H1 (cell line): Measurements from ENCODE around the gene NT5C1B. TPM values are rescaled to one million over a fixed set of nuclear protein-coding genes. Genes with fewer than 3 reads are reported as not detected.

Experiments used
- CTCF ChIA-PET: fragments of 300-600 bp; sonication (Branson Sonifier 250); formaldehyde crosslinking; loops from one replicate; lab custom pipeline; 2021; ENCODE audit not compliant: partially characterized antibody; lab: Charles Lee
- POLR2A ChIA-PET: fragments of 300-600 bp; sonication (Branson Sonifier 250); formaldehyde crosslinking; loops from one replicate; lab custom pipeline; 2021; ENCODE audit warnings: inconsistent platforms; ENCODE audit not compliant: partially characterized antibody; lab: Charles Lee
- DNase-seq, 2 experiments: peaks; one replicate each; pipeline versions ENCODE4 v3.0.0 to v3.0.0-alpha.2; 2010 to 2022; ENCODE audit warnings: low spot score in 2 of 2, low read depth in 1 of 2, mixed read lengths in 1 of 2
- FAIRE-seq: peaks from 2 replicates; lab custom pipeline; 2011; peaks lifted over from hg19 to GRCh38; lab: Jason Lieb, UNC
- H2AFZ ChIP-seq: 2 replicates; pipeline ENCODE4 v1.8.1; 2012; ENCODE audit warnings: low read length, inconsistent platforms
- H2AK5ac ChIP-seq: 2 replicates; pipeline ENCODE4 v1.6.1; 2013; ENCODE audit warnings: low read depth, low read length
- H2BK120ac ChIP-seq: replicated peaks from 2 replicates; pipeline ENCODE3; 2013; ENCODE audit warnings: low read depth, low read length, inconsistent platforms
- H2BK12ac ChIP-seq: 2 replicates; pipeline ENCODE4 v1.6.1; 2013; ENCODE audit warnings: low read depth, low read length
- H2BK15ac ChIP-seq: 2 replicates; pipeline ENCODE4 v1.6.1; 2013; ENCODE audit warnings: low read length
- H2BK20ac ChIP-seq: 2 replicates; pipeline ENCODE4 v1.6.1; 2013; ENCODE audit warnings: low read length
- H2BK5ac ChIP-seq: 2 replicates; pipeline ENCODE4 v1.6.1; 2013; ENCODE audit warnings: low read depth, low read length
- H3K14ac ChIP-seq: 2 replicates; pipeline ENCODE4 v1.6.1; 2013; ENCODE audit warnings: inconsistent platforms; ENCODE audit not compliant: insufficient read length
- H3K18ac ChIP-seq: 2 replicates; pipeline ENCODE4 v1.6.1; 2013; ENCODE audit warnings: low read length; ENCODE audit errors: extremely low read depth
- H3K23ac ChIP-seq: 2 replicates; pipeline ENCODE4 v1.6.1; 2013; ENCODE audit warnings: inconsistent platforms; ENCODE audit not compliant: insufficient read length
- H3K23me2 ChIP-seq: 2 replicates; pipeline ENCODE4 v1.6.1; 2013; ENCODE audit warnings: low read depth, low read length
- H3K27ac ChIP-seq: 2 replicates; pipeline ENCODE4 v1.6.1; 2011; ENCODE audit warnings: low read depth, low read length, inconsistent platforms
- H3K27me3 ChIP-seq, 4 experiments: replicated peaks in 1 of 4; 1 replicate in 1 of 4; 2 replicates in 3 of 4; pipeline versions ENCODE4 v1.6.1 to v1.8.1; 2011 to 2013; ENCODE audit warnings: low read length in 3 of 4, mild to moderate bottlenecking in 3 of 4, inconsistent platforms in 2 of 4, mixed read lengths in 2 of 4, moderate library complexity in 1 of 4; ENCODE audit not compliant: control insufficient read depth in 3 of 4, insufficient read depth in 3 of 4; ENCODE audit errors: extremely low read depth in 1 of 4
- H3K36me3 ChIP-seq, 4 experiments: 2 replicates each; pipeline versions ENCODE4 v1.6.1 to v1.8.1; 2011 to 2013; ENCODE audit warnings: mild to moderate bottlenecking in 4 of 4, low read length in 3 of 4, moderate library complexity in 2 of 4, control low read depth in 1 of 4, inconsistent platforms in 1 of 4; ENCODE audit not compliant: insufficient read depth in 4 of 4, control insufficient read depth in 2 of 4
- H3K4ac ChIP-seq: replicated peaks from 2 replicates; pipeline ENCODE3; 2013; ENCODE audit warnings: low read length, low read depth, mixed read lengths, inconsistent platforms; ENCODE audit not compliant: insufficient read length
- H3K4me1 ChIP-seq, 4 experiments: replicated peaks in 1 of 4; 1 replicate in 1 of 4; 2 replicates in 3 of 4; pipeline versions ENCODE4 v1.6.1 to v1.8.1; 2011 to 2013; ENCODE audit warnings: low read length in 3 of 4, inconsistent platforms in 2 of 4, mixed read lengths in 1 of 4; ENCODE audit not compliant: insufficient read depth in 4 of 4, control insufficient read depth in 3 of 4
- H3K4me2 ChIP-seq, 2 experiments: 2 replicates each; pipeline versions ENCODE4 v1.6.1 to v1.8.1; 2011 to 2013; ENCODE audit warnings: low read depth in 2 of 2, low read length in 2 of 2, control low read depth in 1 of 2, inconsistent platforms in 1 of 2, mild to moderate bottlenecking in 1 of 2; ENCODE audit not compliant: insufficient read depth in 1 of 2
- H3K4me3 ChIP-seq, 4 experiments: fragments of 200-600, 300-600 bp in 1 of 4; sonication (generic), shearing (Covaris generic), sonication (Bioruptor Twin) in 1 of 4; 2 replicates each; pipeline versions ENCODE4 v1.5.1 to v1.8.1; 2011 to 2016; ENCODE audit warnings: low read length in 4 of 4, low read depth in 3 of 4, control low read depth in 2 of 4, inconsistent platforms in 2 of 4, mild to moderate bottlenecking in 2 of 4, mixed read lengths in 1 of 4, moderate library complexity in 1 of 4; ENCODE audit not compliant: insufficient read depth in 2 of 4; ENCODE audit errors: extremely low read depth in 1 of 4
- H3K56ac ChIP-seq: replicated peaks from 2 replicates; pipeline ENCODE3; 2013; ENCODE audit warnings: low read depth, mild to moderate bottlenecking, mixed read lengths, low read length, inconsistent platforms; ENCODE audit not compliant: insufficient read length
- H3K79me1 ChIP-seq: 2 replicates; pipeline ENCODE4 v1.6.1; 2013; ENCODE audit warnings: low read depth, low read length, control low read depth
- H3K79me2 ChIP-seq, 2 experiments: 2 replicates each; pipeline versions ENCODE4 v1.6.1 to v1.8.1; 2012 to 2013; ENCODE audit warnings: low read length in 2 of 2, mild to moderate bottlenecking in 2 of 2, inconsistent platforms in 1 of 2; ENCODE audit not compliant: insufficient read depth in 2 of 2, control insufficient read depth in 1 of 2
- H3K9ac ChIP-seq, 4 experiments: replicated peaks in 1 of 4; 1 replicate in 1 of 4; 2 replicates in 3 of 4; pipeline versions ENCODE4 v1.6.1 to v1.8.1; 2011 to 2013; ENCODE audit warnings: low read depth in 3 of 4, low read length in 3 of 4, control low read depth in 2 of 4, mild to moderate bottlenecking in 2 of 4, moderate library complexity in 2 of 4, inconsistent platforms in 1 of 4; ENCODE audit errors: extremely low read depth in 1 of 4
- H3K9me3 ChIP-seq, 2 experiments: 2 replicates each; pipeline versions ENCODE4 v1.6.1 to v1.8.1; 2012 to 2013; ENCODE audit warnings: mild to moderate bottlenecking in 2 of 2, moderate library complexity in 2 of 2, control low read depth in 1 of 2, inconsistent platforms in 1 of 2, low read depth in 1 of 2, low read length in 1 of 2, mixed read lengths in 1 of 2; ENCODE audit not compliant: insufficient read depth in 2 of 2
- H4K20me1 ChIP-seq, 2 experiments: replicated peaks in 1 of 2; 2 replicates each; pipeline versions ENCODE3 to v1.8.1; 2011 to 2013; ENCODE audit warnings: inconsistent platforms in 2 of 2, low read length in 2 of 2, mild to moderate bottlenecking in 1 of 2; ENCODE audit not compliant: insufficient read depth in 2 of 2, control insufficient read depth in 1 of 2
- H4K5ac ChIP-seq: 2 replicates; pipeline ENCODE4 v1.6.1; 2013; ENCODE audit warnings: low read length, low read depth, mixed read lengths, inconsistent platforms; ENCODE audit not compliant: insufficient read length
- H4K8ac ChIP-seq: 2 replicates; pipeline ENCODE4 v1.8.0; 2013; ENCODE audit warnings: mild to moderate bottlenecking, moderate library complexity, low read length, inconsistent platforms; ENCODE audit not compliant: insufficient read depth; ENCODE audit errors: extremely low read depth
- H4K91ac ChIP-seq: replicated peaks from 2 replicates; pipeline ENCODE3; 2013; ENCODE audit warnings: low read length, mixed read lengths, inconsistent platforms; ENCODE audit not compliant: insufficient read length
- BRCA1 ChIP-seq: IDR thresholded peaks from 2 replicates; pipeline ENCODE4 v1.6.1; 2012; ENCODE audit warnings: low read depth, low read length, improper control_type of control experiment
- CBX8 ChIP-seq: fragments of 300-800, 300-1000 bp; sonication (generic); IDR thresholded peaks from 2 replicates; pipeline ENCODE4 v1.7.1; 2016; ENCODE audit warnings: low read depth, low read length, borderline replicate concordance
- EGR1 ChIP-seq: IDR thresholded peaks from 2 replicates; pipeline ENCODE4 v1.6.1; 2011; ENCODE audit warnings: low read depth, low read length, borderline replicate concordance
- RFX5 ChIP-seq: IDR thresholded peaks from 2 replicates; pipeline ENCODE4 v1.6.1; 2011; ENCODE audit warnings: low read depth, low read length, improper control_type of control experiment, borderline replicate concordance
- RNF2 ChIP-seq: fragments of 200-900, 300-1000 bp; sonication (generic); IDR thresholded peaks from 2 replicates; pipeline ENCODE4 v1.7.1; 2016; ENCODE audit warnings: borderline replicate concordance, low read depth, mild to moderate bottlenecking, antibody characterized with exemption, low read length; ENCODE audit not compliant: poor library complexity, severe bottlenecking; ENCODE audit errors: missing control alignments
- SAP30 ChIP-seq: fragments of 300-600 bp; sonication (generic); IDR thresholded peaks from 2 replicates; pipeline ENCODE4 v1.7.1; 2012; ENCODE audit warnings: low read length, moderate library complexity, mild to moderate bottlenecking, inconsistent platforms; ENCODE audit not compliant: insufficient read depth, insufficient replicate concordance
- SIX5 ChIP-seq: IDR thresholded peaks from 2 replicates; pipeline ENCODE4 v1.6.1; 2011; ENCODE audit warnings: mild to moderate bottlenecking, low read depth, low read length
- WGBS, 2 experiments: shearing (Covaris generic) in 1 of 2; methylation state at CpG; one replicate each; pipeline versions ENCODE4 v1.1.6 to v1.1.7; 2013 to 2015; ENCODE audit warnings: low lambda C conversion rate in 2 of 2, mixed read lengths in 2 of 2, inconsistent platforms in 1 of 2, low coverage in 1 of 2, missing lambda C conversion rate in 1 of 2; ENCODE audit not compliant: insufficient replicate concordance in 2 of 2, insufficient coverage in 1 of 2, insufficient read length in 1 of 2; ENCODE audit errors: extremely low coverage in 1 of 2, missing lambda C conversion rate in 1 of 2; 5-methylcytosine and 5-hydroxymethylcytosine counted together
- polyA plus RNA-seq, 7 experiments: library from polyadenylated mRNA; depleted of rRNA in 3 of 7; stranded (reverse) in 5 of 7; unstranded in 2 of 7; fragments of >200 nt in 5 of 7; fragments of 200-250 nt in 2 of 7; gene quantifications; 1 replicate in 5 of 7; 2 replicates in 1 of 7; 4 replicates in 1 of 7; pipeline versions ENCODE4 v1.2.1 to v1.2.3, GENCODE V29; 2011 to 2013; ENCODE audit warnings: missing spikeins in 2 of 7, mixed read lengths in 2 of 7
- total RNA-seq: library from RNA; stranded (reverse); fragmentation: NEBNext Ultra II Directional; extraction: Animal tissue kit (Norgen Biotek cat#: 25700); gene quantifications from 2 replicates; pipeline ENCODE4 v1.2.1, GENCODE V29; 2021
- TF ChIP-seq, protein P1 (sequence below): IDR thresholded peaks from 2 replicates; pipeline ENCODE4 v1.6.1; 2012; ENCODE audit warnings: inconsistent platforms
- TF ChIP-seq, protein P2 (sequence below): IDR thresholded peaks from 2 replicates; pipeline ENCODE4 v1.6.1; 2011; ENCODE audit warnings: low read length, improper control_type of control experiment

NT5C1B gene
- total and polyA plus RNA-seq, 2 of the 8 experiments (the other 6 are each of a cell fraction or from before 2014, with no cell fraction given): not detected

DNA sequence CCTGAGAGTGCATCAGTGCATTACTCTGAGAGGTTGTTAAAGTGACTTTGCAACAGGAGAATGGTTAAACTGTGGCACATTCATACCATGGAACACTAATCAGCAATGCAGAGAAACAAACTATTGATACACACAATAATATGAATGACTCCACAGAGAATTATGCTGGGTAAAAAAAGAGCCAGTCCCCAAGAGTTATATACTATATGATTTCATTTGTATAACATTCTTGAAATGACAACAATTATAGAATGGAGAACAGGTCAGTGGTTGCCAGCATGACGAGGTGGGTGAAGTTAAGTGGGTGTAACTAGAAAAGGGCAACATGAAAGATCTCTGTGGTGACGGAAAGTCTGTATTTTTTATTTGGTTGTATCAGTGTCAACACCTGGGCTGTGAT, 3.0 kb upstream of the NT5C1B start:
- Histone ChIP-seq H3K4me3 (no peak overlapping the region), H4K91ac (no peak overlapping the region), H2BK5ac (no peak overlapping the region), H3K56ac (no peak overlapping the region), H3K23ac (no peak overlapping the region), H3K9me3 (no peaks in the 10 kb centered on the region), H3K4me2 (no peak overlapping the region), H3K4me1 (no peaks in the 10 kb centered on the region), H3K27me3 (no peaks in the 10 kb centered on the region), H2BK15ac (no peak overlapping the region), H3K36me3 (no peaks in the 10 kb centered on the region), H3K23me2 (no peaks in the 10 kb centered on the region), H2AFZ (no peak overlapping the region), H3K9ac (no peak overlapping the region), H3K79me2 (no peaks in the 10 kb centered on the region), H2BK20ac (no peak overlapping the region), H3K14ac (no peak overlapping the region), H3K27ac (no peak overlapping the region), H2AK5ac (no peak overlapping the region), H4K8ac (no peak overlapping the region), H4K20me1 (no peaks in the 10 kb centered on the region), H3K79me1 (no peaks in the 10 kb centered on the region), H3K4ac (no peak overlapping the region), H2BK12ac (no peak overlapping the region), H4K5ac (no peak overlapping the region), H2BK120ac (no peak overlapping the region), H3K18ac (no peak overlapping the region)
- TF ChIP-seq BRCA1: no peak
- TF ChIP-seq, protein P1, sequence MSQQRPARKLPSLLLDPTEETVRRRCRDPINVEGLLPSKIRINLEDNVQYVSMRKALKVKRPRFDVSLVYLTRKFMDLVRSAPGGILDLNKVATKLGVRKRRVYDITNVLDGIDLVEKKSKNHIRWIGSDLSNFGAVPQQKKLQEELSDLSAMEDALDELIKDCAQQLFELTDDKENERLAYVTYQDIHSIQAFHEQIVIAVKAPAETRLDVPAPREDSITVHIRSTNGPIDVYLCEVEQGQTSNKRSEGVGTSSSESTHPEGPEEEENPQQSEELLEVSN: no peak
- TF ChIP-seq, protein P2, sequence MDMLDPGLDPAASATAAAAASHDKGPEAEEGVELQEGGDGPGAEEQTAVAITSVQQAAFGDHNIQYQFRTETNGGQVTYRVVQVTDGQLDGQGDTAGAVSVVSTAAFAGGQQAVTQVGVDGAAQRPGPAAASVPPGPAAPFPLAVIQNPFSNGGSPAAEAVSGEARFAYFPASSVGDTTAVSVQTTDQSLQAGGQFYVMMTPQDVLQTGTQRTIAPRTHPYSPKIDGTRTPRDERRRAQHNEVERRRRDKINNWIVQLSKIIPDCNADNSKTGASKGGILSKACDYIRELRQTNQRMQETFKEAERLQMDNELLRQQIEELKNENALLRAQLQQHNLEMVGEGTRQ: no peak
- no peak for TF ChIP-seq CBX8
- TF ChIP-seq SIX5: no peak
- TF ChIP-seq EGR1: no peak
- no peak for TF ChIP-seq RNF2
- no peak for TF ChIP-seq RFX5
- no peak for TF ChIP-seq SAP30
- FAIRE-seq: no peak
- ChIA-PET POLR2A (no interaction called here), CTCF (no interaction called here)
- DNase-seq: no peak
- 91% methylated on average over 2 of the region's 2 CpGs; no CpG with 5 or more reads in 1 of the 2 experiments for WGBS, 2 experiments
